Stimulated activated CD8-positive, alpha-beta memory T cell treated with anti-CD3 and anti-CD28 coated beads, Interleukin-4, amount 100 ng/mL, for 48 hours (primary cell): ENCODE data around the gene LRCOL1.

Experiments used
- DNase-seq: peaks from one replicate; pipeline ENCODE4 v3.0.0-alpha.2; 2020

LRCOL1 gene

DNA sequence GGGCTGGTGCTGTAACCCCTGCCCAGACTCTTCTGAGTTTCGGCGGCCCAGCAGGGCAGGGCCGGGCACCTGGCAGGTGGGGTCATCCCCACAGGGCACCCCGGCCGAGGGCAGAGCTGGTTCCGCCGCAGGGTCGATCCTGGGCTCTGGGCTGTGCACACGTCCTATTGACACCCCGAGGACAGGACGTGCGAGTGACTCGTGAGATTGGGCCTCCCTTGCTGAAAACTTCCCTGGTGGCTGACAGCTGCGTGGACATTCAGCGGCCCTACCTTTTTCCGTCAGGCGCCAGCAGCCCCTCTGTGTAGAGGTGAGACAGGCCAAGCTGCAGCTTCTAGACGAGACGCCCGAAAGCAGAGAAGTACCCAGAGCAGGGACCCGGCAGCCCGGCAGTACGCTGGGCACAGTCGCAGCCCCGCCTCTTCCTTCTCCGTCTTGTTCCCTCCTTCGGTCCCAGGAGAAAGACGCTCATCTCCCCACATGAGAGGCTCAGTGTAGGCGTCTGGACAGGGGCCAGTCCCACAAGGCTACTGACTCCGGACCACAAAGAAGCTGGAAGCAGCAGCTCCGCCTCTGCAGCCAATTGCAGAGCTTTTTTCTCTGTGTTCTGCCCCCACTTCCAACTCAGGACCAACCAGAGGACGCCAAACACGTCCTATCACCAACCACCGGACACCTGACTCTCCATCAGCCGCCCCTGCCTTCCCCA is at the start of gene LRCOL1:
Gene LRCOL1 (minus strand): TSS at position 532 of the 709 bp plus-strand sequence. CDS start 4,331 bp downstream, outside the sequence.
- DNase-seq = no peak

DNA sequence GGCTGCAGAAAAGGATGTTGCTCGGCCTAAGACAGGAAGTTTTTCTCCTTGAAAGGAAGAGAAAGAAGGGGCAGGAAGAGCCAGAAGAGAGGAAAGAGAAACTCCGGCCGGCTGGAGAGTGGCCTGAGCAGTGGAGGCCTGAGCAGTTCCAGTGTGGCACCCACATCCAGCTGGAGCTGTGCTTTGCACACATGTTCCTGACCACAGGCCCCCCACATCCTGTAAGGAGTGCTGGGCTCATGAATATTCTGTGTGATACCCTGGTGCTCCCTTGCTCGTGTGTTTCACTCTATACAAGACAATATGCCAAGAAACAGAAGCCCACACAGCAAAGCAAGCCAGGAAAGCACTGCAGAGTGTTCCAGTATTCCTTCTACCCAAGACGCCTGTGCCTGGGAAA is 49.7 kb upstream of the LRCOL1 start:
- no peak for DNase-seq

DNA sequence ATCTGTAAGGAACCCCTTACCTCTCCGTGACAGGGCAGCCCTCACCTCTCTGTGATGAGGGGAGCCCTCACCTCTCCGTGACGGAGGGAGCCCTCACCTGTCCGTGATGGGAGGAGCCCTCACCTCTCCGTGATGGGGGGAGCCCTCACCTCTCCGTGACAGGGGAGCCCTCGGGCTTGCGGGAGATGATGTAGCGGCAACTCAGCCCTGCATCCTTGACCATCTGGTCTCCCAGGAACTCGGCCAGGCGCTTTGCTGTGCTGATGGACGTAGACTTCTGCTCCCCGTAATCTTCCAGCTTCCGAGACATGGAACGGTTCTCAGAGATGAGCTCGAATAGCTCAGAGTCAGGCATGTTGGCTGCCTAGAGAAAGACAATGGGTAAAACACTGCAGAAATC is 48.8 kb upstream of the LRCOL1 start:
- no peak for DNase-seq

DNA sequence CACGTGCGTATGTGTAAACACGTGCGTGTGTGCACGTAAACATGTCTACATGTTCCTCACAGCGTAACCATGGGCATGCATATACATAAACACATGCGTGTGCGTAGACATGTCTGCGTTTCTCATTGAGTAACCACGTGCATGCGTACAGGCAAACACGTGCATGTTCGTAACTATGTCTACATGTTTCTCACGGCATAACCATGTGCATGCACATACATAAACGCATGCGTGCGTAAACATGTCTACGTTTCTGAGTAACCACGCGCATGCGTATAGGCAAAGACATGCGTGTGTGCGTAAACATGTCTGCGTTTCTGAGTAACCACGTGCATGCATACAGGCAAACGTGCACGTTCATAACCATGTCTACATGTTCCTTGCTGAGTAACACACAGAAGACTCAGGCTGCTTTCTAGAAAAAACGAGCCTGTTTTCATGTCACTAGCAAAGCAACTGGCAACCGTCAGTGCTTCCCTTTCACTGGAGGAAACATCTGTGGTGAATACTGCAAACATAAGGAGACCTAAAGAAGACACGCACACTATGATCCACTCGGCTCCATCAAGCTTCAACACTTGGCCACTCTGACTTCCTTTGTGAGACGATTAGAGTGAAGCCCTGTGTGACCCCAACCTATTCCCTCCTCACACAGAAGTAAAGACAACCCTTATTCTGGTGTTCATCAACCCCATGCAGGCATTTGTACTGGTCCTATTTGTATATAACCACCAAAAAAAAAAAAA is 47.9 kb upstream of the LRCOL1 start:
- no peak for DNase-seq

DNA sequence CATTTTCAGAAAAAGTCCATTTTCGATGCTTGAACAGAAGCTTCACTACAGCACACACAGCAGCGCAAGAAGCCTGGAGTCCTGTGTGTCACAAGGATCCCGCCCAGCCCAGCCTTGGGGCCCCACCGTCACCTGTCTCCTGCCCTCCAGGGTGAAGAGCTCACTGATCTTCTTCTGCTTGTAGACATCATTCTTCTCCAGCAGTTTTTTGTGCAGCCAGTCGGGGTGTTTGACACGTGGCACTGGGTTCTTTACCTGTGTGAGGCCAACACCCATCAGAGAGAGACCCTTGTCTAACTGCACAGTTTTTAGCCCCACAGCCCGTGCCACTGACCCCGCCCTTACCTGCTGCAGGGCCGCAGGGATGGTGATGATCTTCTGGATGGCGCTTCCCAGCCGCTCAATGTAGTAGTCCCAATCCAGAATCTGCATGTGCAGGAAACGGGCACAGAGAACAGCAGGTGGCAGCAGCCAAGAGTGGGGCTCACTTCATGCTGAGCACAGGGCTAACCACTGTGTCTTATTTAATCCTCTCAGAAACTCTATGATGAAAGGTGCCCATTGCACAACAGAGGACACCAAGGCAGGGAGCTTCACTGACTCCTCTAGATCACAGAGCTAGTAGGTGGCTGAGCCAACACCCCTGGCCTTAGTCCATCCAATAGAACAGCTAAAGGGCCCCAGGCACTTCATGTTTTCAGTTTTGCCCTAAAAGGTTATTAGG is 46.8 kb upstream of the LRCOL1 start:
- DNase-seq = no peak

DNA sequence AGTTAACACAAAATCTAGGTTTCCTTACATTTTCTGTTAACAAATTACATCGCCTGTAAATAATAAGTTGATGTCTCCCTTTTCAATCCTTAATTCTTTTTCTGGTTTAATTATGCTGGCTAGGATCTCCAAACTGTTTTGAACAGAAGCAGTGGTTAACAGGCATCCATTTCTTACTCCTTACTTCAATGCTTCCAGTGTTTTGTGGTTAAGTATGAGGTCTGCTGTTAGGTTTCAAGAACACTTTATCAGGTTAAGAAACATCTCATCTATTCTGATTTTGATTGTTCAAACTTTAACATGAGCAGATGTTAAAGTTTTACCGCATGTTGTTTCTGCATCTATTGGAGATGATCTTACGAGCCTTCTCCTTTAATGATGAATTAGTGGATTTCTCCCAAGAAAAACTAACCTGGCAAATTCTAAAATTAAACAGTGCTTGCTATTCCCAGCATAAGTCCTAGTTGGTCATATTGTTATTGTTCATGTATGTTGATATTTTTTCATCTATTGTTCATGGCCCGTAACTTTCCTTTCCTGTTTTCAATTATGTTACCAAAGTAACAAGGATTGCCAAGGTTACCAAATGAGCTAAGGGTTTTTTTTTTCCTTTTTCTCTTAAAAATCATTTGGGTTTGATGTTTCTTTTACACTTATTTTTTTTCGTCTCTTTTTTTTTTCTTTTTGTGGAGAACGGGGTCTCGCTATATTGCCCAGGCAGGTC is 43.3 kb upstream of the LRCOL1 start:
- DNase-seq = no peak

DNA sequence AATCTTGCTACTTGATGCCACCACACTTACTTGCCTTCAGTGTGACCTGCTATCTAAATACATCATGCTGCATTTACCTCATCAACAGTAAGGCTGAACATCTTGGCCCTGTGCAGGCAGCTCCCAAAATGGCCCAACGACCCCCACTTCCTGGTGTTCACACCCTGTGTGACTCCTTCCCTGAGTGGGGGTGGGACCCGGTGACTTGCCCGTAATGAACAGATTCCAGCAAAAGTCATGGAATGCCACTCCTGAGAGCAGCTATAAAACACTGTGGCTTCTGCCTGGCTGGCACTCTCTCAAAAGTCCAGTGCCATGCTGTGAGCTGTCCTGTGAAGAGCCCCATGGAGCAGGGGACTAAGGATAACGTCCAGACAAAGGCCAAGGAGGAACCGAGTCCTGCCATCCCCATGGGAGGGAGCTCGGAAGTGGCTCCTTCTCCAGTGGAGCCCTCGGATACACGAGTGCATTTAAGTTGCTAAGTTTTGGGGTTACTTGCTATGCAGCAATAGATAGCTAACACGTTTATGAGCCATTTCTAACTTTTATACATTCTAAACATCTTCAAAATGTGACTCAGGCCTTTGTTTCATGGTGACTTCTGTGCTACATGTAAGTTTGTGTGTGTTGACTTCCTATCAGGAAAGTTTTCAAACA is 41.2 kb upstream of the LRCOL1 start:
- no peak for DNase-seq

DNA sequence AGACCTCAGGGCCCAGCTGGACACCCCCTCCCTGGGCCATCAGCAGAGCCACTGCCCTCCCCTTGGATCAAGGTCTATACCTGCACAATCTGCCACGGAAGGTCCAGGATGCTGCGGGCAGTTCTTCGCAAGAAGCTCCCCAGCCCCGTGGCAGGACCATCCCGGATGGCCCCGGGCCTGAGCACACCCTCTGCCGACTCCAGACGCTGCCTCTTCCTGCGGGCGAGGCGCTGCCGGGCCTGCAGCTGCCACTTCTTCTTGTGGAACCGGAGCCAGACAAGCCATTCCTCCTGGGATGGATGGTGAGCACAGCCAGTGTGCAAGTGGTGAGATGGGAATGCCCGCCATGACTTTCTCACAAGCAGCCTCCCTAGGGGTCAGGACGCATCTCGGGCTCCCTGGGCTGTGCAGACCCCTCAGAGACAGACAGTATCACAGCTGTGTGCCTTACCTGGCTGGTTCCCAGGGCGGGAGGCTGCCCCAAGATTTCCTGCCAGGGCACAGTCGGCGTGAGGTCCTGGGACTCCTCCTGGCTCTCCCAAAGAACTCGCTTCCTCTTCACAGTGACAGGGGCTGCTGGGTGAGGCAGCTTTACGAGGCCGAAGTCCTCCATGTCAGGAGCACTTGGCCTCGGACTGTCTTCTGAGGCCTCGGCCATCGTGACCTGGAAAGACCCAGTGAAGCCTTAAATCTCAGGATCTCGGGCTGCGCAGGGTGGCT is 39.0 kb upstream of the LRCOL1 start:
- no peak for DNase-seq

DNA sequence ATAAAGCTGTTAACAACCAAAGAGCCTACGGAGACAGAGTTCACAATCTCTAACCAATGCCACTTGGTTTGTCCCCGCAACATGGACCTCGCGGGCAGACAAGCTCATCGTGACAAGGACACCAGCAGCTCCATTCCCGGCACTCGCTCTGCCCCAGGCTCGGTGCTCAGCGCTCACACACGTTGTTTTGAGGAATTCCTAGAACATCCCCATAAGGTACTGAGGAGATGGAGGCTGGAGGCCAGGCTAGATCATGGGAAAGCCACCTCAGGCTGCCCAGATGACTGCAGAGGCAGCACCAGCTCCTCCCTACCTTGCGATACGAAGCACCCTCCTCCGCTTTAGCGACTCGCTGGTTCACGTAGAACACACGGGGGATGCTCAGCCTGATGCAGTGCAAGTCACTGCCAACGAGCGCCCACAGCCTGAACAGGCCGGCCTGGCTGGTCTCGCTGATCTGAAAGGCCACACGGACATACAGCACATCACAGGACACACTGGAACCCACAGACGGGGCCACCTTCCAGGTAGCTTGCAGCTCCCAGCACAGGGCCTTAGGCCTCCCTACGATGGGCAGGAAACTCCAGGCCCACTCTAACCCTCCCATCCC is 38.3 kb upstream of the LRCOL1 start:
- no peak for DNase-seq

DNA sequence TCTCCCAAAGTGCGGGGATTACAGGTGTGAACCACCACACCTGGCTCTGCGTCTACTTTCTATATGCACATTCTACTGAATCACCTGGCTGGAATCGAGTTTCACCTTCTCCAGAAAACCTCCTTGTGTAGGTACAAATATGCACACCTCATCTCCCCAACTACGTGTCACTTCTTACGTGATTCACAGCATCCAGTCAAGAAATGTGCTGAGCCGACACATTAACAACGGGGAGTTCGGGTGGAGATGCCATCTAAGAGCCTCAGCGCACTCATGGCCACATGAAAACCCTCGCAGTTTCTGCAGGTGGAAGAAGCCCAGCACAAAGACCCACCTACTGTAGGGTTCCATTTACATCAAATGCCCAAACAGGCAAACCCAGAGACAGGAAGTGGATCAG is 37.5 kb upstream of the LRCOL1 start:
- DNase-seq = no peak

DNA sequence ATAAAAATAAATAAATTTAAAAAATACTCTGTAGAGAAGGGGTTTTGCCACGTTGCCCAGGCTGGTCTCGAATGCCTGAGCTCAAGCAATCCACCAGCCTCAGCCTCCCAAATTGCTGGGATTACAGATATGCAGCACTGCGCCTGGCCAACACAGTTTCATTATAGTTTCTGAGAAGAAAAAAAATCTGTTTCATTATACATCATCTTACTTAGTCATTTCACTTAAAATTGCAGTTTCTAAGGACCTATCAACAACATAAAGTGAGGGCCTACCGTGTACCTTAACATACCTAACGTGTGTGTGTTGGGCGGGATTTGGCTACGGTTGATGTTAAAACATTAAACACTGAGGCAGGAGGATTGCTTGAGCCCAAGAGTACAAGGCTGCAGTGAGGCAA is 36.5 kb upstream of the LRCOL1 start:
- DNase-seq = no peak

DNA sequence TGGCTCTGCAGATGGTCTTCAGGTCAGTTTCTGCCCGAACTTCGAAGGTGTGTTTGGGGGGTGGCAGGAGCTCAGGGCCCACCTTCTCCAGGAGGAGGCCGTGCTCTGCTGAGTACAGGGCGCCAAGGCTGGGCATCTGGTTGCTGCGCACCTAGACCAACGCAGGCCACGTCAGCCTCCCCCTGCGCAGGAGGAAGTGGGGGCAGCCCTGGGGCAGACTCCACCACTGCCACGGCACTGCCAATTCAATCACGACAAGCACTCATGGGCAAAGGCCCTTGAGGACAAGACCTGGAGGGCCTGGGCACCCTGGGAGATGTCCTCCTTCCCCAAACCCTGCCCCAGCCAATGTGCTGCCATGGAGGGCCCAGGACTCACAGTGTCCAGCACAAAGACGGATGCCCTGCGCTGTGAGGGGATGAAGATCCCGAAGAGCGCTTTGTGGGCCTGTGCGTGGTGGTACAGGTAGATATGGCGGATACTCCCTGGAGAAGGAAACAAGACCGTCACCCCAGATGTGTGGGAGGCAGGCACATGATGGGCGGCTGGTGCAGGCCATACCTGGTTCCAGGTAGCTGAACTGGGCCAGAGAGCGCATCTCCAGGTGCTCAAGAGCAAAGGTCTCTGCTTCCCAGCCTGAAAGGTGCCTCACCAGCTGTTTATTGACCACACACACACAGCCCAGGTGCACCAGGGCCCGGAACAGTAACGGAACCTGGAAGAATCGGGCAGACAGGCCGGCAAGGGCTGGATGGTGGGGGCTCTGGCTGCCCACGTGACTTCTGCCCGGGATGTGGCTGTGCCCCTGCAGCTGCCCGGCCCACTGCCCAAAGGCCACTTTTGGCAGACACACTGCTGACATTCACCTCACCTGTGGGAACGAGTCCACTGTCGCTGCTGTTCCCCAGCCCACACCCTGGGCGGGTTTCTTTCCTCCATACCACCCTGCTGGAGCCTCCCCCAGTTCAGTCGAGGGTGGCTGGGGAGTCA is 32.8 kb upstream of the LRCOL1 start:
- no peak for DNase-seq

DNA sequence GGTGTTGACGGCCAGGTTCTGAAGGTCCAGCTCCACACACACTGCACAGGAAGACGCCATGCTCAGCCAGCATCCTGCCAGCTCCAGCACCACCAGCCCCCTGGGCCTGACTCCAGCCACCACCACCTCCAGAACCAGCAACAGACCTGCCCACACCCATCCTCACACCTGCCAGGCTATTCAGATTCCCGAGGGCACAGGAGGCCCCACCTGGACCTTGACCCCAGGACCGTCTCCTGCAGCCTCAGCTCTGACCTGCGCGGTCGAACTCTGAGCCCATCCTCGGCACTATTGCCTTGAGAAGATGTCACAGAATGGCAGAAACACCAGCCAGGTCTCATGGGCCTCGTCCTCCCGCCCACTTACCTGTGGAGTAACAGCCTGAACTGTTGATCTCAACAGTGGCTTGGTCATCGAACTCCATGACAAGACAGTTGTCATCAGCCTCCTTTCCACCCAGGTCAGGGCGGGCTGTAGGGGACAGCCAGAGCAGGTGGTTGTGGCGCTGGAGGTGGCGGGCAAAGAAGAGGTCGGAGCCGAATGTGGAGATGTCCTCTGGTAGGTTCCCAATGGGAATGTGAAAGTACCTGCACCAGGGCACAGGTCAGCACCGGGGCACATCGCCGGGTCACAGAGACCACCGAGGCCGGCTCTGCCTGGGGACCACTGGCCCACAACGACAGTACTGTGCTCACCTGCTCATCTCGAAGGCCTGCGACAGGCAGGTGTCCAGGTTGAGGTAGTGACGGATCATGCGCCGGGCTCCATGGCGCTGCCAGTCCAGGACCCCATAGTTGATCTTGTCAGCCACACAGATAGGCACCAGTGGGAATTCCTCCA is 31.6 kb upstream of the LRCOL1 start:
- DNase-seq = no peak

DNA sequence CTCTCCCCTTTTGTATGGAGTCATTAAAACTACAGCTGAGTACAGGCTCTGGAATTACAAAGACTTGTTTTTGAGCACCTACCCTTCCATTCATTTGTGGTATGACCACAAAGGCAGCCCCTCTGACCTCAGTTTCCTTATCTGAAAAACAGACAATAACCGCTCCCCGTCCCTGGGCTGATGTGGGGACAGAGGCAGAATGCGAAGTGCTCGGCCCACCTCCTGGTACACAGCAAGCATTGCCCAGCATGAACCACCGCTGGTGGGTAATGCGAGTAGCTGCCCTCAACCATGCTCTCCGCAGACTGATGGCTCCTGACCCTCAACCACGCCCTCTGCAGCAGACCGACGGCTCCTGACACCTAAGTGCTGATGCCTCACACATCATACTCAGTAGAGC is 30.6 kb upstream of the LRCOL1 start:
- no peak for DNase-seq

DNA sequence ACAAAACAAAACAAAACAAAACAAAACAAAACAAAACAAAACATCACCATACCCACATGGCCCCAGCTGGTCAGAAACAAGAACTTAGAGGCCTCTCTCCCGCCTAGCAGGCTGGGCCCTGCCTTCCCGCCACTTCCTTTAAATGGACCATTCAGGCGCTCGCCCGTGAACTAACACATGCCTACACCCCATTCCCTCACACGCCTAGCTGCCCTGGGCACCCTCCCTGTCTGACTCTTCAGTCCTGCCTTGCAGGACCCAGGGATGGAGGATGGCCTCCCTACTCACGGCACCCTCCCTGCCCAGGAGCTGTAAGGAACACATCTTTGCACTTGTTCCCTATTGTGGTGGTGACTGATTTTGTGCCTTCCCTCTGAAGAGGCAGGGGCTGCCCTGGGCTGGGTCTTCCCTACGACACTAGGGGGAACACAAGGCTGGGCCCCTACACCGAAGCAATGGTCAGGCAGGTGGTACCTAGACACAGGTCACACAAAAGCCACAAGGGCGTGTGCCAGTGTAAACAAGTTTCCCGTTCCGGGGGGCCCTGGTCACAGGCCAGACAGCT is 29.7 kb upstream of the LRCOL1 start:
- DNase-seq = no peak

DNA sequence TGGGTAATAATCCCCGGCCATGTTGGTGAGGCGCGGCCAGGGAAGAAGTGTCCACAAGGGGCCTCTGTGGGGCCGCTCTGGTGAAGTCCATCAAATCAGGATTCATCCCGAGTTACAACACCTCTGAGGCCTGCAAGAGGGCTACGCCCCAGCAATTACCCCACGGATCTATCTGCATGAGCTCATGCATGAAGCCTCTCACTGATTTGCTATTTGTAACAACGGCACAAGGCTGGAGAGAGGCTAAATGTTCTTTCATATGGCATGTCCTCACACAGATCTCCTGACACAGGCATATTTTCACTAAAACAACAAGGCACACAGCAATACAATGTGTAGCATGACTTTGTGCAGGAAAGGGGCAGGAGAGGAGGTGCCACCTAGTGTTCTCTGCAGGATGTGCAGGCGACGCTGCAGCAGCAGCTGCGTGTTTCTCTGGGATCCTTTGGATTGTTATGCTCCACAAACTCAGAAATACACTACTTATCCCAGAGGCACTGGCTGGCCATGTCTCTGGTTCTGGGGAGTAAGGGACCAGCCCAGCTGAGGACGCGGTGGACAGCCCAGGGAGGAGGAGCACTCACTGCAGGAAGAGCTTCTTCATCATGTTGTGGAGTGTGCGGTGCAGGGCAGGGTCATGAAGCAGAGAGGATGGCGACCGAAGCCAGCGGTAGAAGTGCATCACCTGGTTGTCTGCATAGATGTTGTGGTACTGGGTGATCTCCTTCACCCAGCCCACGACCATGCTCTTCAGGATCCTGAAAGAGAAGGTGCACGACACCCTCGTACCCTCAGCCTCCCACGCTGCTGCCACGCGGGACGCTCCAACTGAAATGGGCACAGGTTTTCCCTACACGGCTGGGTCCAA is 28.4 kb upstream of the LRCOL1 start:
- no peak for DNase-seq

DNA sequence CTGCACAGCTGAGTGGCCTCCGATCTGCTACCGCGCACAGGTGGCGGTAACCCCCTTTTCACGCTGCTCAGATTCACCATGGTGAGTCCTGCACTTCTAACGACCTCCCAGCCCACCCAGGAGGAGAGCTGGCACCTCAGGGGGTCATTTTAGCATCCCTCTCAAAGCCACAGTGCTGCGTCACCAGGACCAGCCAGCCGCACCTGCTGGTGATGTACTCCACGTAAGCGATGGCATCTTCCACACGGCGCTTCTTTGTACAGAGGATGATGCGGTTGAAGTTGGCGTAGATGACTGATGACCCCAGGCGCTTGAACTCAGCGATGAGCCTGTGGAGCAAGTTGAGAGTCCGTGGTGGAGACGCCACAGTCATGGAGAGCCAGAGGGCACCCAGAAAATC is 27.4 kb upstream of the LRCOL1 start:
- no peak for DNase-seq
